Measurements from ENCODE around the gene HIPK2. TPM values are rescaled to one million over a fixed set of nuclear protein-coding genes. Genes with fewer than 3 reads are reported as not detected.

Gene HIPK2
- total RNA-seq, 2 donors from 2014 or later: 95.1 to 125 TPM

DNA sequence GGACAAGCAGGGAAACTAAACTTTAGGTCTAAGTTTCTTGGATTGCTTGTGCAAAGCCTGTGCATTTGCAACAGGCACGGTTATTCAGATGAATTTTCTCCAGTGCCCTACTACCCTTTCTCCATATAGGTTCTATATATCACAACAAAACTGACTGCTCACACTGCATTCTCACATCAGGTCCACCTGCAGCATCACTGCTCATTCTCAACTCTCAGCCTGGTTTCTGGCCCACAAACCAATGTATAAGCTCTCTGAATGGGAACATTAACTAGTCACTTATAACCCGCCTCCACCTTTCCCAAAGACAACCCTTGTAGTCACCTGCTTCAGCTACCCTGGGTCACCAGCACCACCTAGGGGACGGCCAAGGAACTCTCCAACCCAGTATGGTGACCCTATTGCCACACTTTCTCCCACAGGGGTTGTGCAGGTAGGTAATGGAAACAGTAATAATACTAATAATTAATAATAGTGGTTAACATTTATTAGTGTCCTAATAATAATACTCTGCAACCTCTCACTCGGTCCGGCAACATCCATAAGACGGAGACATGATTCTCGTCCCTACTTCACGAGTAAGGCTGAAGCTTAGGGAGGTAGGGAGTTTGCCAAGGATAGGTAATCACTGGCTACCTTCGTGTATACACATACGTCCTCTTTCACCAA is 157.0 kb downstream of the HIPK2 start:
- DNase-seq: peak; percentile 93
- no peak overlapping the region for H3K9ac ChIP-seq (ENCODE audit: extremely low read depth, low read length, poor library complexity, severe bottlenecking)
- H3K36me3 ChIP-seq (ENCODE audit: control insufficient read depth, insufficient read depth, low read length): peaks cover 79% of the 10 kb centered on the region
- no peak overlapping the region for H3K4me3 Mint-ChIP-seq
- peaks cover 5% of the 10 kb centered on the region for H3K4me1 ChIP-seq (ENCODE audit: control insufficient read depth, insufficient read depth, low read length)
- H3K27me3 Mint-ChIP-seq (ENCODE audit: insufficient read depth): no peaks in the 10 kb centered on the region
- H3K27me3 ChIP-seq (ENCODE audit: control insufficient read depth, insufficient read depth, low read length, poor library complexity, severe bottlenecking): no peaks in the 10 kb centered on the region
- TF ChIP-seq, protein P1, sequence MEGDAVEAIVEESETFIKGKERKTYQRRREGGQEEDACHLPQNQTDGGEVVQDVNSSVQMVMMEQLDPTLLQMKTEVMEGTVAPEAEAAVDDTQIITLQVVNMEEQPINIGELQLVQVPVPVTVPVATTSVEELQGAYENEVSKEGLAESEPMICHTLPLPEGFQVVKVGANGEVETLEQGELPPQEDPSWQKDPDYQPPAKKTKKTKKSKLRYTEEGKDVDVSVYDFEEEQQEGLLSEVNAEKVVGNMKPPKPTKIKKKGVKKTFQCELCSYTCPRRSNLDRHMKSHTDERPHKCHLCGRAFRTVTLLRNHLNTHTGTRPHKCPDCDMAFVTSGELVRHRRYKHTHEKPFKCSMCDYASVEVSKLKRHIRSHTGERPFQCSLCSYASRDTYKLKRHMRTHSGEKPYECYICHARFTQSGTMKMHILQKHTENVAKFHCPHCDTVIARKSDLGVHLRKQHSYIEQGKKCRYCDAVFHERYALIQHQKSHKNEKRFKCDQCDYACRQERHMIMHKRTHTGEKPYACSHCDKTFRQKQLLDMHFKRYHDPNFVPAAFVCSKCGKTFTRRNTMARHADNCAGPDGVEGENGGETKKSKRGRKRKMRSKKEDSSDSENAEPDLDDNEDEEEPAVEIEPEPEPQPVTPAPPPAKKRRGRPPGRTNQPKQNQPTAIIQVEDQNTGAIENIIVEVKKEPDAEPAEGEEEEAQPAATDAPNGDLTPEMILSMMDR (conservative IDR thresholded peaks at IDR 0.05): peak; percentile 92
- H3K4me1 Mint-ChIP-seq: peaks cover 2% of the 10 kb centered on the region
- WGBS, 2 experiments (ENCODE audit: insufficient coverage in 1 of 2, insufficient read length in 1 of 2): 79 to 100% methylated on average over 1 to 10 of the region's 10 CpGs
- H3K4me3 ChIP-seq (ENCODE audit: low read length): no peak overlapping the region
- H3K27ac Mint-ChIP-seq: peak overlapping the region; percentile 23
- H3K9me3 Mint-ChIP-seq: no peaks in the 10 kb centered on the region
- H3K9me3 ChIP-seq (ENCODE audit: control insufficient read depth, low read length): no peaks in the 10 kb centered on the region
- no peak overlapping the region for H3K27ac ChIP-seq (ENCODE audit: low read depth, low read length)
- peaks cover 66% of the 10 kb centered on the region for H3K36me3 Mint-ChIP-seq (ENCODE audit: low read depth)

DNA sequence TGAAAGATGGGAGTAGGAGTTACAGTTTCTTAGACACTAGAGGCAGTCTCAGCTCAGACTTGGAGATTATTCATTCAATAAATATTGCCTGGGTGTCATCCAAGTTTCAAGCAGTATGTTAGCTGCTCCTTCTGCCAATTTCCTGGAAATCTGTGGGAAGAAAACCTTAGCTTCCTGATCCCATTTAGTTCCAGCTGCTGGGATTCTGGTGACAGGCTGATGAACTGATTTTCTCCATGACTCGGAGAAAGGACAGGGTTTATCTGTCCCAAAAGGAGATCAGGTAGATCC is 158.5 kb downstream of the HIPK2 start:
- Mint-ChIP-seq H3K27ac (no peak overlapping the region), H3K36me3 (ENCODE audit: low read depth) (peaks cover 52% of the 10 kb centered on the region), H3K27me3 (ENCODE audit: insufficient read depth) (no peaks in the 10 kb centered on the region), H3K9me3 (no peaks in the 10 kb centered on the region), H3K4me3 (no peak overlapping the region), H3K4me1 (peaks cover 8% of the 10 kb centered on the region)
- Histone ChIP-seq H3K27ac (ENCODE audit: low read depth, low read length) (no peak overlapping the region), H3K9me3 (ENCODE audit: control insufficient read depth, low read length) (no peaks in the 10 kb centered on the region), H3K36me3 (ENCODE audit: control insufficient read depth, insufficient read depth, low read length) (peaks cover 79% of the 10 kb centered on the region), H3K4me3 (ENCODE audit: low read length) (no peak overlapping the region), H3K9ac (ENCODE audit: extremely low read depth, low read length, poor library complexity, severe bottlenecking) (no peak overlapping the region), H3K4me1 (ENCODE audit: control insufficient read depth, insufficient read depth, low read length) (peaks cover 5% of the 10 kb centered on the region), H3K27me3 (ENCODE audit: control insufficient read depth, insufficient read depth, low read length, poor library complexity, severe bottlenecking) (no peaks in the 10 kb centered on the region)
- 95 to 100% methylated on average over 1 of the region's 1 CpG for WGBS, 2 experiments (ENCODE audit: insufficient coverage in 1 of 2, insufficient read length in 1 of 2)
- DNase-seq: no peak
- TF ChIP-seq, protein P1 (conservative IDR thresholded peaks at IDR 0.05): no peak

DNA sequence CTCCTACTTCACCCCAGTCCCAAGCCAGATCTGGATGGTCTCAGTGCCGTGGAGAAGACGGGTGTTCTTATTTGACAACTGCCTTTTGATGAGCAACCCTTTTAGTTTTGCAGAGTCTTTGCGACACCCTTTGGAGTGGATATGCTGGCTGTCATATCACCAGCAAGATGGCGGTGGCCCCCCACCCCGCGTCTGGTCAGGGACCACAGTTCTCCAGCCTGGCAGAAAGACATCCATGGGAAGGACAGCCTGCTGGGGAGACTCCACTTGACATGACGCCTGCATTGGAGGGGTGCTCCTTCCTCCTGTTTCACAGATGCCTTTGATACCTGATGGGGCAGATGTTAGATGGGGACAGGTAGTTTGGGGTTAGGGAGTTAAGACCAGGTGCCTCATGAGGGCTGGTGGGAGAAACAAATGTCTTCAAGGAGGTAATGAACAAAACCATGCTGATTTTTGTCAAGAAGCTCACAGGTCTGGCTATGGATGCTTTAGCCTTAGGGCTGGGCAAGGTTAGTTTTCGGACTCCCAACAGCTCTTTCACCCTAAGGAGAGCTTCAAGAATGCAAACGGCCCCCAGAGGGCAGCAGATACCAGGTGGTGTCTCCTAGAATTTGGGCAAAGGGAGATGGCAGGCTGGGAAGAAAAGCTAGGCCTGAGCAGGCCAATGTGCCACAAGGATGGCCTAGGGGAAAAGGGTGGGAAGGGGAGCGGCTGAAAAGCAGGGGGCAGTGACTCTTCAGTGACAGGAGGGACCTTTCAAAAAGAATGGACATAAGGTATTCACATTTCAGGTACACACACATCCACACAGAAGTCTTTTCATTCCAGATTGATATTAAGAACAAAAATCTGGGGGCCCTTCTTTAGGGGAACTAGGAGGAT is 159.1 kb downstream of the HIPK2 start:
- 91 to 93% methylated on average over 5 to 10 of the region's 10 CpGs for WGBS, 2 experiments (ENCODE audit: insufficient coverage in 1 of 2, insufficient read length in 1 of 2)
- no peak overlapping the region for H3K9ac ChIP-seq (ENCODE audit: extremely low read depth, low read length, poor library complexity, severe bottlenecking)
- H3K36me3 ChIP-seq (ENCODE audit: control insufficient read depth, insufficient read depth, low read length): peaks cover 77% of the 10 kb centered on the region
- H3K27me3 ChIP-seq (ENCODE audit: control insufficient read depth, insufficient read depth, low read length, poor library complexity, severe bottlenecking): no peaks in the 10 kb centered on the region
- H3K27ac ChIP-seq (ENCODE audit: low read depth, low read length): no peak overlapping the region
- peak; percentile 90 for DNase-seq
- peaks cover 5% of the 10 kb centered on the region for H3K4me1 ChIP-seq (ENCODE audit: control insufficient read depth, insufficient read depth, low read length)
- H3K4me1 Mint-ChIP-seq: peaks cover 14% of the 10 kb centered on the region
- H3K27me3 Mint-ChIP-seq (ENCODE audit: insufficient read depth): no peaks in the 10 kb centered on the region
- no peak overlapping the region for H3K27ac Mint-ChIP-seq
- no peak overlapping the region for H3K4me3 Mint-ChIP-seq
- no peak overlapping the region for H3K4me3 ChIP-seq (ENCODE audit: low read length)
- peaks cover 49% of the 10 kb centered on the region for H3K36me3 Mint-ChIP-seq (ENCODE audit: low read depth)
- TF ChIP-seq, protein P1 (conservative IDR thresholded peaks at IDR 0.05): peak; percentile 76
- H3K9me3 ChIP-seq (ENCODE audit: control insufficient read depth, low read length): no peaks in the 10 kb centered on the region
- no peaks in the 10 kb centered on the region for H3K9me3 Mint-ChIP-seq
